Activated T-cell treated with anti-CD3 and anti-CD28 coated beads for 24 hours (primary cell): ENCODE data around the gene PEAR1.

ENCODE experiments used
- DNase-seq: peaks from one replicate; pipeline ENCODE4 v3.0.0-alpha.2; 2020; ENCODE audit warnings: low read depth

Gene PEAR1, protein sequence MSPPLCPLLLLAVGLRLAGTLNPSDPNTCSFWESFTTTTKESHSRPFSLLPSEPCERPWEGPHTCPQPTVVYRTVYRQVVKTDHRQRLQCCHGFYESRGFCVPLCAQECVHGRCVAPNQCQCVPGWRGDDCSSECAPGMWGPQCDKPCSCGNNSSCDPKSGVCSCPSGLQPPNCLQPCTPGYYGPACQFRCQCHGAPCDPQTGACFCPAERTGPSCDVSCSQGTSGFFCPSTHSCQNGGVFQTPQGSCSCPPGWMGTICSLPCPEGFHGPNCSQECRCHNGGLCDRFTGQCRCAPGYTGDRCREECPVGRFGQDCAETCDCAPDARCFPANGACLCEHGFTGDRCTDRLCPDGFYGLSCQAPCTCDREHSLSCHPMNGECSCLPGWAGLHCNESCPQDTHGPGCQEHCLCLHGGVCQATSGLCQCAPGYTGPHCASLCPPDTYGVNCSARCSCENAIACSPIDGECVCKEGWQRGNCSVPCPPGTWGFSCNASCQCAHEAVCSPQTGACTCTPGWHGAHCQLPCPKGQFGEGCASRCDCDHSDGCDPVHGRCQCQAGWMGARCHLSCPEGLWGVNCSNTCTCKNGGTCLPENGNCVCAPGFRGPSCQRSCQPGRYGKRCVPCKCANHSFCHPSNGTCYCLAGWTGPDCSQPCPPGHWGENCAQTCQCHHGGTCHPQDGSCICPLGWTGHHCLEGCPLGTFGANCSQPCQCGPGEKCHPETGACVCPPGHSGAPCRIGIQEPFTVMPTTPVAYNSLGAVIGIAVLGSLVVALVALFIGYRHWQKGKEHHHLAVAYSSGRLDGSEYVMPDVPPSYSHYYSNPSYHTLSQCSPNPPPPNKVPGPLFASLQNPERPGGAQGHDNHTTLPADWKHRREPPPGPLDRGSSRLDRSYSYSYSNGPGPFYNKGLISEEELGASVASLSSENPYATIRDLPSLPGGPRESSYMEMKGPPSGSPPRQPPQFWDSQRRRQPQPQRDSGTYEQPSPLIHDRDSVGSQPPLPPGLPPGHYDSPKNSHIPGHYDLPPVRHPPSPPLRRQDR

DNA sequence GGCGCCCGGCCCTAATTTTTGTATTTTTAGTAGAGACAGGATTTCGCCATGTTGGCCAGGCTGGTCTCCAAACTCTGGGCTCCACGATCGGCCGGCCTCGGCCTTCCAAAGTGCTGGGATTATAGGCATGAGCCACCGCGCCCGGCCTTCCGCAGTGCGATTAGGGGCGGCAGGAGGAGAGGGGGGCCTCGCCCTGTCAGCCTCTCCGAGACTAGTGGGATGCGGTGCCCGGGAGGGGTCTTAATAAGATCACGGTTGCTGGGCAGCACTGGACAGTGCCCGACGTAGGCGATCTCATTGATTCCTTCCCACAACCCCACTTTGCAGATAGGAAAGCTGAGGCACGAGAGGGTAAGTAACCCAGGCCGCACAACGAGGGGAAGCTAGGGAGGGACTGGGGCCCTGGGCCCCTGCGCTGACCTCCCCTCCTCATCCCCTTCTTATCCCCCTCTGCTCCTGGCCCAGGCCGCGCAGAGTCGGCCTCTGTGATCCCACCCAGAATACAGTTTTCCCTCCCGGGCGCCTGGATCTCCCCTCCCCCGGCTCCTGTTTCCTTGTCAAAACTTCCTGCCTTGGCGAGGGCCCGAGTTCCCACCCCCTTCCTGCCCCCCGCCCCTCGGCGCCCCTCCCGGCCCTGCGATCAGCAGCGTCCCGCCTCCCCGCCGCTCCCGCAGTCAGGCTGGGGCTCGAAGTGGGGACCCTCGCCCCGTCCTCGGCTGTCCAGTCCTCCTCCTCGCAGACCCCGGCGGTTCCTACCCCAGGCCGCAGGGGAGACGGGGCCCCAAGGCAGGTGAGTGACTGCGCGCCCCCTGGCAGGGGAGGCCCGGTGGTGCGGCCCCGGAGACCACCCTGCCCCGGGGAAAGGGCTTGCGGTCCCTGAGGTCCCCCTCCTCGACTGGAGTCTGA, at the start of gene PEAR1:
Gene PEAR1, plus strand, starts transcription at position 671 of the 906 bp plus-strand sequence. CDS start 10,209 bp downstream, outside the sequence.
- DNase-seq, result no peak

DNA sequence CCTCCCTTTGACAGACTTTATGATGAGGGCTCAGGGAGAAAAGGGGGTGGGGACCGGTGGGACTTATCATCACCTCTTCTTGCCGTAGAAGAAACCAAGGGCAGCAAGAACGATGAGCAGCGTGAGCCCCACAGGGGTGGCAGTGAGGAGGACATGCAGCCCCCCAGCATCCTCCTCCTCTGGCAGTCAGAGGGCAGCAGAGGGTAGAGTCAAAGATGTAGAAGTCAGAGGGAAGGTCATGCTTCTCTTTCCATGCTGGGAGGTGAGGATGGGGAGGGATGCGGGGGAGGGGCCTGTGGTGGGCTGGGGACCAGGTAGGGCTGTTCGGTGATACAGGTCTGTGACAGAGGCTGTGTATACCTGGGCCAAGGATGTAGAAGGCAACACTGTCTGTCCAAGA, 49.4 kb upstream of the PEAR1 start:
- no peak for DNase-seq

DNA sequence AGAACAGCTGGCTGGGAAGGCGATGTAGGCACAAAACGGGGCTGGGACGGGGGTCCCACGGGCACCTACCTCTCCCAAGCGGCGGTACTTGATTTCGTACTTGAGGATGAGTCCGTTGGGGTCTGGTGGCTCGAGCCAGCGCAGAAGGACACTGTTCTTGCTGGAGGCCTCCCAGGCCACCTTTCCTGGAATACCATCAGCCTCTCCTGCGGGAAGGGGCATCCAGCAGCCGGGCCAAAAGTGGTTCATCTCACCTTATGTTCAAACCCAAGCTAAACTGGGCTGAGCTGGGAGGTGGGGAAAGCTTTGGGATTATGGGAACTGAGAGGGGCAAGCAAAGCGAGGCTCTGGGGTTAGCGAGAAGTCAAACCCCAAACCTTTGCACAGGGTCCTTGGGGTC, 48.9 kb upstream of the PEAR1 start:
- DNase-seq, result no peak

DNA sequence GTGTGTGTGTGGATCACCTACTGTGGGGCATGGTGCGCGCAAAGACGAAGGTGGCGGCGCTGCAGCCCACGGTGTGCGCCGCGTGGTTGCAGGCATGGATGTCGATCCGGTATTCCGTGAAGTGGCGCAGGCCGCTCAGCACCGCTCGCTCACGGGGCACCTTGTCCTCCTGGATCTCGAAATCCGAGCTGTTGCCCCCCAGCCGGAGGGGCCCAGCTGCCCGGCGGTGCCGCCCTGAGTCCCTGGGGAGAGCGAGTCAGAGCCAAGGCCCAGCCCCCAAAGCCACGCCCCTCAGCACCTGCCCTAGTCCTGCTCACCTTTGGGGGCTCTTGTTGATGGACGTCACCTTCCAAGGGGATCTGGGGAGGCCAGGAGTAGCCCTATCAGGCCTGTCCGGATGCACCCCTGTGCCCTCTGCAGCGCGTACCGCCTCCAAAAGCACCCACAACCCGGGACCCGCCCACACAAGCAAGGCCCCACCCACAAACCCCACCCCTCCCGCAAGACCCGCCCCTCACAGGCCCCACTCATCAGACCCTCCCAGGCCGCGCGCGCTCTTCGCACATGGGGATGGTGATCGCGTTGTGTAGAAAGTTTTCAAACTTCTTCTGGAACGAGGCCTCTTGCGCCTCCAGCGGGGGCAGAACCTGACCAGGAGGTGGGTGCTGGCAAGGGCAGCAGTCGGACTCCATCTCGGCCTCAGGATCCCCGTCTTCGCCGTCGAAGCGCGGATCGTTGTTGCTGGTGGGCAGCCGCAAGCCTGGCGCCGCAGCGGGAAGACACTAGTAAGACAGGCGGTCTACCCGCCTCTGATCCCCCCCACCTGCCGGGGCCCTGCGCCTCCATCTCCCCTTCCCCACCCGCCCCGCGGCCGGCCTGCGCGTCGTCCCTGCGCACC, 48.2 kb upstream of the PEAR1 start:
- DNase-seq, result no peak

DNA sequence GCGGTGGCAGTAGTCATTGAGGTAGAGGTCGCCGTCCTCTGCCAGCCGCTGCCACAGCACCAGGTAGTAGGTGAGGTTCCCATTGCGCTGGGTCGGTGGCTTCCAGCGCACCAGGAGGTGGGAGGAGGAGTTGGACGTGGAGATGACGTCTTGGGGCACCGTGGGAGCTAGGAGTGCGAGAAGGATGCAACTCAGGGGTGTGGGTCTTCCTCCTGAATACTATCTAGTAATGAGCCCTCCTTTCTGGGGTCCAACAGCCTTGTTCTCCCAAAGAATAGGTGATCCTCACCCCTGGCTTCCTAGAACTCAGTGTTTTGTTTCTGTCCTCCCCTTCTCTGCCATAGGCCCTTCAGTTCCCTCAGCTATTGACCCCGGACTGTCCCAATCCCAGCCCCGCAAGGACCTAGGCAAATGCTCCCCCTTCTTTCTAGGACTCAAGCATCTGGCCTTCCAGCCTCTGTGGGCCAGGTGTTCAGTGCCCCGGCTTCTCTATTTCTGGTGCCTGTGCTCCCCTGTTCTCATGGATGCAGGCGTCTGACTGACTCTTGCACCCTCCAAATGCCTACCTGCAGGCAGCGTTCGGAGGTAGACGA, 47.5 kb upstream of the PEAR1 start:
- no peak for DNase-seq

DNA sequence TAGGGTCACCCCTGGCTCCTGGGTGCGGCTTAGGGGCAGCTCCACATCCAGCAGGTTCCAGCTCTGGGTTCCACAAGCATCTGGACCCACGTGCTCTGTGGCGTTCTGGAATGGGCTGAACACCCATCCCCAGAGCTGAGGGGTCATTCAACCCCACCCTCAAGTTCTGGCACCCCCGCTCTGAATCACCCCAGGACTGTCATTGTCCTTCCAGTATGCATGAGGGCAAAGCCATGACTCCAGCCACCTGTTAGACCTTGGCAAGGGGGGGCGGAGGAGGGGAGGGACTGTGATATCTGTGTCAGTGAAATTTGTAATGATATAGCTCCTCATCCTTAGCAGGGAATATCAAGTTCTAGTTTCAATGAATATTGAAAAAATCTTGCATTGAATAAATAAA, 46.9 kb upstream of the PEAR1 start:
- no peak for DNase-seq

DNA sequence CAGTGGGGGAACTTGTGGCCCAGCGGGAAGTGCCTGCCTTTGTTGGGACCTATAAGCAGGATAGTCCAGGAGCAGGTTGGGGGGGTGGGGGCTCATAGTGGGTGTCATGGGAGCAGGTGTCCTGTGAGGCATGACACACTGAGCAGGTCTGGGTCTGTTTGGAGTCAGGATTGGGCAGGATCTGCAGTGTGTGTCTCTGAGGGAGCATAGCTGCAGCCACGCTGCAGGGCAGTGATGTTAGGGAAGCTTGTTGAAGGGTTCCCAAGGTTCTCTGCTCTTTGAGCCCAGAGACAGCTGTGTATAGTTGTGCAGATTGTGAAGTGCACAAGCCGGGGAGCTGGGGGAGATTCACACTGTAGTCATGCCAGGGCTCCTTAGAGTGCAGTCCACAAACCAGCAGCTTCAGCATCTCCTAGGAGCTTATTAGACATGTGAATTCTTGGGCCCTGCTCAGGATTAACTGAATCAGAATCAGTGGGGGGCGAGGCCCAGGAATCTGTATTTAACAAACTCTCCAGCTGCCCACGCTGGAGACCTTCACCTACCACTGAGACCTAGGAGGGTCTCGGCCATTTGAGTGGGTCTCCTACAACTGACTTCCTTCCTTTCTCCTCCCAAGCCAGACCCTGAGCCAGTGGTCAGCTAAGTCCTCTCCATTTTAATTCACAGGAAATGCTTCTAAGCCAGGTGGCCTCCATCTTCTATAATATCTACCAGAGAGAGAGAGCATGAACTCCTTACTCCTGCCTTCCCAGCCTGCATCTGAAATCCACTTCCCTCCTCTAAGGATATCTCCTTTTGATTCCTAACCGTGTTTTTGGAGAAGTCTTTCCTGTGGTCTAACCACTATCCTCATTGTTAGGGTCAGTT, 45.7 kb upstream of the PEAR1 start:
- DNase-seq, result no peak

DNA sequence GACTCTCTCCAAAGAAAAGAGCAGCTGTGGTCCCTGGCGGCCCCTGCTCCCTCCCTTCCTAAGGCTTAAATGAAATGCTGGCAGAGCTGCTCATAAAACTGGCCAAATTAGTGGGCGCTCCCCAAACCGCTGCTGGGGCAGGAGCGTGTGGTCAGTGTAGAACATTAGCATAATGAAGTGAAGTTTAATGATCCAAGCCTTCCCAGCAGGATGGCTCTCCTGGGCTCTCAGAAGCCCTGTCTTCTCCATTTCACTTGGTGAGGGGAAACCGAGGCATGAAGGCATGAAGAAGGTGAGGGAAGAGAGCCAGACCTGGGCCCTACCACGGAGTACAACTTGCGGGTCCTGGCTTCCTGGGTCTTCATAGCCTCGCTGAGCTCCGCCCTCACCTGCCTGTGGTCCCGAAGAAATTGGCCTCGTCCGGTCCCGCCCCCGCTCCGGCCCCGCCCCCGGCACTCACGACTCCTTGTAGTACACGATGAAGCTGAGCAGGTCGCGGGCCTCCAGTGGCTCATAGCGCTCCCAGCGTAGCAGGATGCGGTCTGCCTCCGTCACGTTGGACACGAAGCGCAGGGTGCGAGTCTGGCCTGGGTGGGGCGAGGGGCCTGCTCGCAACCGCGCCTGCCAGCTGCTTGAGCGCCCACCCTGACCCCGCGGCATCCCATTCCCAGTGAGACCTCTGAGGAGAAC, 44.9 kb upstream of the PEAR1 start:
- peak; percentile 42 for DNase-seq

DNA sequence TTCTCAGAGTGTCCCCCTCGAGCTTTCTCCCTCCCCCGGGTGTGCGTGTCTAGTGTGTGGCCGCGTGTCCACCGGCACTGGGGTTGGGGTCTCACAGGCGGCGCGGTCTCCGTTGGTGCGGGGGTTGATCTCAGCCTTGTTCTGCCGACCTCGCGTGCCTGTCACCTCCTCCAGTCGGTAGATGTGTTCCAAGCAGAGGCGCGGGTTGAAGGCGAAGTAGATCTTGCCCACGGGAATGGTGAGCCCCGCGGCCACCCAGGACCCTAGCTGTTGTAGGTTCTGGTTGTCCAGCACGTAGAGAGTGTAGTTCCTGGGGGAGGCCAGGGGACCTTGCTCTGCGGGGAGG, 44.4 kb upstream of the PEAR1 start:
- no peak for DNase-seq

DNA sequence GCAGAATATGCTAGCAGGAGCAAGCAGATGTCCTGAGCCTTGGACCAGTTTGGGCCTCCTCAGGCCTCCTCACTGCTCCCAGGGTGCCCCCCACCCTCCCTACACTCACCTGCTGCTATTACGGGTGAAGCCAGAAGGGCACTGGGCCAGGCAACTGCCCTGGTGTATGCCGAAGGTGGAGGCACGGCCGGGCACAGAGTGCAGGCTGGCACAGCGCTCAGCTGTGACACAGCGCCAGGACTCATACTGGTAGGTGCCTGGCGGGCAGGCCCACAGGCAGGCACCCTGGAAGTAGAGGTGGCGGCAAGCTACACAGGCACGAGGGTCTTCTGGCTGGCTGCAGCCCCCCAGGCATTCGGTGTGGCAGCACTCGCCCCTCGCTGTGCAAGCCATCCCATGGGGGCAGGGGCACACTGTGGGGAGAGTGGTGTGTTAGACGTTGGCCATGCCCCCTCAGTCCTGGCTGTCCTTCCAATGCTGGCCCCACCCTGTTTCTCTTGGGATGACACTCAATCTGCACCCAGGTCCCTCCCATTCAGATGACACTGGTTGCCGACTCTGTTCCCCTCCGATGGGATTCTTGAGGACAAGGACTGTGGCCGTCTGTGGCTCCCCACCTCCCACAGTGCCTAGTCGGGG, 41.6 kb upstream of the PEAR1 start:
- DNase-seq, result no peak

DNA sequence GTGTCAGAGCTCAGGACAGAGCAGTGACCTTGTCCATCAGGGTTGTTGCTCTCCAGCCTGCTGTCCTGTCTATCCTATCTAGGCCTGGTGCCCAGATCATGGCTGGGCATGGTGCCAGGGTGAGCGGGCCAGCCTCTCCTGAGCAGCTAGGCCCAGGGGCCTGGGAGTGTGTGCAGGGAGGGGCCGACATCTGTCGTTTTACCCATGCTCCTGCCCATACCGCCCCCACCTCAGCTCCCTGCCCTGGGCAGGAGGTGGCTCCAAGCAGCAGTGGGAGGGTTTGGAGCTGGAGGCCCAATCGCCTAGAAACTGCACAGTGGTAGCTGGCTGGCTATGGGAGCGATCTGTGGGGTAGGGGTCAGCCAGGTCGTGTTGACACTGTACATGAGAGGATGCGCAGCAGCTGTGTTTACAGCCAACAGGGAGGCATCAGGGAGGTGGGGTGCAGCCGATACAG, 41.1 kb upstream of the PEAR1 start:
- DNase-seq, result no peak

DNA sequence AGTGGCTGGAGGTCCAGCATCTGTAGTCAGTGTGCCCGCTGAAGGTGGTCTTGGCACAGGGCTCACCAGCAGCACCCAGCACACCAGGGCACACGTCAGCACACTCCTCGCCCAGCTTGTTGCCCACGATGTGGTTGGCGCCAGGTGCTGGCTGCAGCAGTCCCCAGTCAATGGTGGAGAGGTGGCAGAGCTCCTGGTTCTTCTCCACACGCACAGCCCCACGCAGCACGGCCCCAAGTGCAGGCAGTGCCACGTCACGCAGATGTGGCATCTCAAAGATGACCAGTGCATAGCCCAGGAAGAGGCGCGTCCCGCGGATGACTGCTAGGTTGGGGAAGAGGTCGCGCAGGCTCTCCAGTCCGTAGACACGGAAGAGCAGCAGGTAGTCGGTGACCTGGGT, 39.8 kb upstream of the PEAR1 start:
- no peak for DNase-seq

DNA sequence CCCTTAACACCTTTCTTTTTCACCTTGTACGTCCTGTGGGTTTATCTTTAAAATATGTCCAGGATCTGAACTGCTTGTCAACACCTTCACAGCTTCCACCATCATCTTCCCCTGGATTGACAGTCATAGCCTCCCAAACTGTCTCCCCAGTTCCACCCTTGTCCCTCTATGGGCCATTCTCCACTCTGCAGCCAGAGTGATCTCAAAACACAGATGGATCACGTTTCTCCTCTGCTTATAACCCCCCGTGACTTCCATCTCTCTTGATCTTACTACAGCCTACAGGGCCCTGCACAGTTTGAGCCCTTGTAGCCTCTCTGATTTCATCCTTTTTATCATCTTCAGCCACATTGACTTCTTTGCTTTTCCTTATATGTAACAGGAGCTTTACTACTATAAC, 38.9 kb upstream of the PEAR1 start:
- no peak for DNase-seq

DNA sequence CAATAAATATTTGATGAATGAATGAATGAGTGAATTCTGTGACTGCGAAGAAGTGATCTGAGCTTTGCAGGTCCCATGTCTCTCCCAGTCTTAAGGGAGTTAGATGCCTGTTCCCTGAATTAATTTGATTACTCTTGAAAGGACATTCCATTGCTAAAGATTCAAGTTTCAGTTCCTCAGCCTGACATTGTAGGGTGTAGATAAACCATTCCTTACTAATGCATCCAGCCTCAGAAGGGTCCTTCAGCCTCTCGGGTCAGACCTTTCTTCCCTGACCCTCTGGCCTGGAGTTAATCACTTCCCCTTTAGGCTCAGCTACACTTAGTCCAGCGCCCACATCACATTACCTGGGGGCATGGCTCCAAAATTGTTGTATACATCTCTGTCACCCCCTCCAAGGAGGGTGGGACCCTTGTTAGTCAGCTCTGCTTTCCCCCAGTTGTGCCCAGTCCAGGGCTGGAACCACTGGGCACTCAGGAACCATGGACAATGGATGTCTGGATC, 37.2 kb upstream of the PEAR1 start:
- DNase-seq, result no peak

DNA sequence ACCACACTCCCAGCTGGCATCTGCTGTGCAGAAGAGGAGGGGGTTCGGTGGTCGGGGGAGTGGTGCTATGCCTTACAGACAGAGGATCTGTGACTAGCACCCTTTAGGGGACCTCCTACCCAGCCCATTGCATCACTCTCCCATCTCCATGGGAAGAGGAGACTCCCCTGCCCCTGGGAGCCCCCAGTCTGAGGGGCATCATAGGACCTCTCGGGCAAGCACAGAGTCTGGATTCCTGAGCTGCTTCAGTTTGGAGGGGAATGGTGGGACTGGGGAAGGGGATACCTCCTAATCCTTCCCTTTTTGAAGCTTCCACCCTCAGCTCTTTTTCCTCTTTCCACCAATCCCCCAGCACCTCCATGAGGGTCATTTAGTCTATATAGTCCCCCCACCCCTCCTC, 36.0 kb upstream of the PEAR1 start:
- DNase-seq, result no peak

DNA sequence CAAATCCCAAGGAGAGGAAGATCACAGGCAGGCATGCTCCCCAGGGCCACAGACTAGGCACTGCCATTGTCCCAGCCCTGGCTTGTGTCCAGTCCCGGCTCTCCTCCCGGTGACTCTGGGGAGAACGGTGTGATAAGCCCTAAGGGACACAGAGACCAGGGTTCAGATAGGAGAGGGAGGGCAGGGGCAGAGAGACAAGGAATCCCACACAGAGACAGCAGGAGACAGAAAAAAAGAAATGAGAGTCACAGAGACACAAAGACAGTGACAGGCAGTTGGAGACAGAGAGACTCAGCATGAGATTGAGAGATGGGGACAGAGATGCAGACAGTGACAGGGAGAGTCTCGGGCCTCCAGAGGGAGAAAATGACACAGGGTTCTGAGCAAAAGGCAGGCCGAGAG, 35.0 kb upstream of the PEAR1 start:
- DNase-seq, result no peak

DNA sequence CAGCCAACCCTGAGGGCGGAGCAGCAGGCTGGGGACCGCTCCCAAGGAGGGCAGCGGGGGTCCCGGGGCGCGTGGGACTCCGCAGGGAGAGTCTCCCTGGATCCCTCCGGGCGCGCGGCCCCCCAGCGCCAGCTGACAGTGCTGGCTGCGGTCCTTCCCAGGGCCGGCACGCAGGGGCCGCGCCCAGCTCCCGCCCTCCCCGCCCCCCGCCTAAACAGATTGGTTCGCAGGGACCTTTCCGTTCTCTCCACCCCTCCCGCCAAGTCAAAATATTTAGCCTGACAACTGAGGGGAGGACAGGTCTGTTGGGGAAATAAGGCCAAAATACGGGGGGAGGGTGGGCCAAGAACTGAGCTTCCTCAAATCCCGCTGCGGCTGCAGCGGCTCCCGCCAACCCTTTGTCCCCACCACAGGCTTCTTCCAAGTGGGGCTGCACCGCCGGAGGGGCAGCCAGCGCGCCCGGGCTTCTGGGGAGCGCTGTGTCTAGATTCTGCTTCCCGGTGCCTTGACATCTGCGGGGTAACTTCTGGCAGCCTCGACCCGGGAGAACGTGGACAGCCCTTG, 34.5 kb upstream of the PEAR1 start, which contains the start of gene INSRR:
Gene INSRR, minus strand, starts transcription at position 159 of the 564 bp plus-strand sequence. CDS start 496 bp downstream, outside the sequence.
- no peak for DNase-seq
